Measurements from ENCODE around the gene RRP36. TPM values are rescaled to one million over a fixed set of nuclear protein-coding genes. Genes with fewer than 3 reads are reported as not detected.

Gene RRP36
- total and polyA plus RNA-seq, 9 of the 15 experiments (the other 6 are each of a cell fraction or from before 2014, with no cell fraction given): 27.6 to 150 (median 114) TPM

DNA sequence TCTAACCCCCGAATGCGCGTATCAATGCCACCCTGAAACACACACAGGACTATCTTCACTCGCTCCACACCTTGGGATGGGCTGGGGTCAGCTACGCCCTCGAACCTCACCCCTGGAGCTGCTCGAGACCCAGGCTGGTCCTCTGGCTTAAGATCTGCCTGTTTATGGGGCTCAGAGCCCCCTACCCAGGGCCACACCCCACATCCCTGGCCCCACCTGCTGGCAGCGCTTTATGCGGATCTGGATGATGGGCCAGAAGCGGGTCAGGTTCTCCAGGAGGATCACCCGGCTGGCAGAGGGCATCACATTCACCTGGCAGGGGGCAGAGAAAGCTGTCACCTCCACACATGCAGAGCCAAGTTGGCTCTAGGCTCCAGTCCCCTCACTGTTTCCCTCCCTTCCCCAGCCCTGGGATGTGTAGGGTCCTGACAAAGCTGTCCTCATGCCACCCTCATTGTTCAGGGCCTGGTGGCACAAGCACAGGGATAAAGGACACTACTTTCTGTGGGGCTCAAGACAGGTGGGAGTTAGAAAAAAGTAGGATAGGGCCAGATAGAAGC lies 24.0 kb downstream of the RRP36 start:
- CTCF ChIA-PET (ENCODE audit: low intra/inter-chr PET ratio): no interaction called here
- peaks cover 0 to 2% of the 10 kb centered on the region in 2 experiments; a peak in 2 of 5 replicates for H3K4me1 ChIP-seq (replicated peaks in 1 of 2; ENCODE audit: control insufficient read depth in 2 of 2, insufficient read depth in 2 of 2, low read length in 2 of 2)
- TF ChIP-seq BMI1 (IDR thresholded peaks at IDR 0.05; ENCODE audit: low read length): no peak
- 0 out of 2 replicates have a peak, but pooled peaks have one; percentile 53 for TF ChIP-seq POLR2AphosphoS2 (IDR thresholded peaks at IDR 0.05; ENCODE audit: low read length)
- 0 out of 2 replicates have a peak, but pooled peaks have one; percentile 7 for TF ChIP-seq POLR2G (IDR thresholded peaks at IDR 0.05; ENCODE audit: low read depth, low read length)
- TF ChIP-seq NEUROD1 (IDR thresholded peaks at IDR 0.05; ENCODE audit: borderline replicate concordance, low read depth, low read length, partially characterized antibody): no peak
- TF ChIP-seq, protein P1, sequence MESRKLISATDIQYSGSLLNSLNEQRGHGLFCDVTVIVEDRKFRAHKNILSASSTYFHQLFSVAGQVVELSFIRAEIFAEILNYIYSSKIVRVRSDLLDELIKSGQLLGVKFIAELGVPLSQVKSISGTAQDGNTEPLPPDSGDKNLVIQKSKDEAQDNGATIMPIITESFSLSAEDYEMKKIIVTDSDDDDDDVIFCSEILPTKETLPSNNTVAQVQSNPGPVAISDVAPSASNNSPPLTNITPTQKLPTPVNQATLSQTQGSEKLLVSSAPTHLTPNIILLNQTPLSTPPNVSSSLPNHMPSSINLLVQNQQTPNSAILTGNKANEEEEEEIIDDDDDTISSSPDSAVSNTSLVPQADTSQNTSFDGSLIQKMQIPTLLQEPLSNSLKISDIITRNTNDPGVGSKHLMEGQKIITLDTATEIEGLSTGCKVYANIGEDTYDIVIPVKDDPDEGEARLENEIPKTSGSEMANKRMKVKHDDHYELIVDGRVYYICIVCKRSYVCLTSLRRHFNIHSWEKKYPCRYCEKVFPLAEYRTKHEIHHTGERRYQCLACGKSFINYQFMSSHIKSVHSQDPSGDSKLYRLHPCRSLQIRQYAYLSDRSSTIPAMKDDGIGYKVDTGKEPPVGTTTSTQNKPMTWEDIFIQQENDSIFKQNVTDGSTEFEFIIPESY (CRISPR knock-in tag; IDR thresholded peaks at IDR 0.05): peak; percentile 70
- no peak for TF ChIP-seq ZNF444 (CRISPR knock-in tag; IDR thresholded peaks at IDR 0.05)
- TF ChIP-seq RBFOX2 (IDR thresholded peaks at IDR 0.05; ENCODE audit: low read depth, low read length): peak; percentile 26; the same call in 1 of the 2 replicates
- in situ Hi-C loops (cut with MboI): no loop called here
- peak overlapping the region in 1 of 2 experiments; percentile 4; a peak in 1 of 4 replicates for H3K9ac ChIP-seq (ENCODE audit: insufficient read depth in 1 of 2, low read depth in 2 of 2, low read length in 2 of 2)
- H3K9me1 ChIP-seq (ENCODE audit: control insufficient read depth, insufficient read depth, low read length): peaks cover 3% of the 10 kb centered on the region
- 92% methylated on average over 11 of the region's 11 CpGs for WGBS (ENCODE audit: insufficient coverage, low coverage, missing lambda C conversion rate)
- H3K9me3 ChIP-seq (replicated peaks; ENCODE audit: control insufficient read depth, insufficient read depth, low read depth, low read length): no peaks in the 10 kb centered on the region
- ATAC-seq (no peak), FAIRE-seq (no peak), DNase-seq (ENCODE audit: extremely low read depth in 1 of 4, low spot score in 3 of 4) (no peak)
- H3K4me2 ChIP-seq (ENCODE audit: insufficient read depth, low read length): no peak overlapping the region
- no peaks in the 10 kb centered on the region; the same call in 2 of the 3 replicates for H3K79me2 ChIP-seq (ENCODE audit: control insufficient read depth, insufficient read depth, low read length)
- intact Hi-C loops (cut with micrococcal nuclease): no loop called here
- H4K20me1 ChIP-seq (replicated peaks; ENCODE audit: control insufficient read depth, insufficient read depth, low read length): no peaks in the 10 kb centered on the region
- no peak overlapping the region for H3K27ac ChIP-seq (ENCODE audit: extremely low read depth, low read depth, low read length)
- POLR2A ChIA-PET: interaction anchor here (0.5 to 1.5 kb wide), 7 partner anchors 8 to 848 kb away, joined by 3 to 9 read pairs (median 3); partner anchors contain the start of genes CUL7 and RRP36
- H3K4me3 ChIP-seq: no peak overlapping the region
- BruUV-seq (replicated peaks): no TSS peak
- peaks cover 72% of the 10 kb centered on the region for H3K36me3 ChIP-seq (ENCODE audit: control insufficient read depth, insufficient read depth, low read length)
- no peaks in the 10 kb centered on the region for H3K27me3 ChIP-seq (ENCODE audit: control insufficient read depth in 2 of 2, insufficient read depth in 2 of 2, low read length in 2 of 2)
- no peak overlapping the region for H2AFZ ChIP-seq (ENCODE audit: low read depth, low read length)

Measured in K562 (cell line).